ENCODE measurements around the gene ZSWIM6. TPM values are rescaled to one million over a fixed set of nuclear protein-coding genes. Genes with fewer than 3 reads are reported as not detected.

Gene ZSWIM6
- polyA plus RNA-seq, 3 donors = 1.7 to 33.5 (median 2.7) TPM

DNA sequence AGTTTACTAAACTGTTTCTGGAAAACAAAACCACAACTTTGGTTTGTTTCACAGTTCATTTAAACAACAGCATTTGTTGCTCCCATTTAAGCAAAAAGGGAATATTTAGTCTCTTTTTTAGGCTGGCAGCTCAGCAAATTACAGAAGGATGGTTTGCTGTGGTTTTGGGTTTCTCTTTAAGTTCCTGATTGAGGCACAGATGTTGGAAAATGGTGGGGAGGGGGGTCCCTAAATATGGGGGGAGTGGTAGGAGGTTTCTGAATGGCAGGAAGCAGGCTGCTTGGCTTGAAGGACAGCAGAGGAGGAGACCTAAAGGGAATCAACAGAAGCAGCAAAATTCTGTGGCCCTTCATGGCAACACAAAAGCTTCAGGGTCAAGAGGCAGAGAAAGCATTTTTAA is 263.4 kb downstream of the ZSWIM6 start:
- Histone ChIP-seq H3K27me3 (ENCODE audit: control insufficient read depth in 2 of 2, insufficient read depth in 2 of 2, low read length in 2 of 2) (no peaks in the 10 kb centered on the region), H3K27ac (ENCODE audit: low read depth in 1 of 2, low read length in 2 of 2) (no peak overlapping the region), H2AFZ (ENCODE audit: insufficient read depth, low read depth, low read length, poor library complexity, severe bottlenecking) (no peak overlapping the region), H4K20me1 (ENCODE audit: insufficient read depth, low read length) (no peaks in the 10 kb centered on the region), H3K9ac (ENCODE audit: insufficient read depth, low read length, poor library complexity, severe bottlenecking) (no peak overlapping the region), H3K36me3 (replicated peaks in 1 of 2; ENCODE audit: control insufficient read depth in 1 of 2, insufficient read depth in 2 of 2, low read length in 2 of 2) (no peaks in the 10 kb centered on the region), H3K4me2 (replicated peaks; ENCODE audit: extremely low read depth, low read length, poor library complexity, severe bottlenecking) (no peak overlapping the region), H3K4me1 (ENCODE audit: control insufficient read depth in 1 of 2, insufficient read depth in 2 of 2, low read length in 2 of 2) (no peaks in the 10 kb centered on the region), H3K9me3 (replicated peaks in 1 of 2; ENCODE audit: control insufficient read depth in 1 of 2, insufficient read depth in 1 of 2, low read length in 2 of 2) (no peaks in the 10 kb centered on the region), H3K79me2 (ENCODE audit: insufficient read depth, low read length) (no peaks in the 10 kb centered on the region), H3K4me3 (replicated peaks in 1 of 3; ENCODE audit: low read depth in 2 of 3, low read length in 3 of 3) (no peak overlapping the region)
- peaks cover 0 to 1% (median 0%) of the 10 kb centered on the region in 3 donors for H3K27me3 Mint-ChIP-seq (ENCODE audit: low read depth in 3 of 3)
- TF ChIP-seq, protein P1, sequence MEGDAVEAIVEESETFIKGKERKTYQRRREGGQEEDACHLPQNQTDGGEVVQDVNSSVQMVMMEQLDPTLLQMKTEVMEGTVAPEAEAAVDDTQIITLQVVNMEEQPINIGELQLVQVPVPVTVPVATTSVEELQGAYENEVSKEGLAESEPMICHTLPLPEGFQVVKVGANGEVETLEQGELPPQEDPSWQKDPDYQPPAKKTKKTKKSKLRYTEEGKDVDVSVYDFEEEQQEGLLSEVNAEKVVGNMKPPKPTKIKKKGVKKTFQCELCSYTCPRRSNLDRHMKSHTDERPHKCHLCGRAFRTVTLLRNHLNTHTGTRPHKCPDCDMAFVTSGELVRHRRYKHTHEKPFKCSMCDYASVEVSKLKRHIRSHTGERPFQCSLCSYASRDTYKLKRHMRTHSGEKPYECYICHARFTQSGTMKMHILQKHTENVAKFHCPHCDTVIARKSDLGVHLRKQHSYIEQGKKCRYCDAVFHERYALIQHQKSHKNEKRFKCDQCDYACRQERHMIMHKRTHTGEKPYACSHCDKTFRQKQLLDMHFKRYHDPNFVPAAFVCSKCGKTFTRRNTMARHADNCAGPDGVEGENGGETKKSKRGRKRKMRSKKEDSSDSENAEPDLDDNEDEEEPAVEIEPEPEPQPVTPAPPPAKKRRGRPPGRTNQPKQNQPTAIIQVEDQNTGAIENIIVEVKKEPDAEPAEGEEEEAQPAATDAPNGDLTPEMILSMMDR (IDR thresholded peaks at IDR 0.05) = no peak
- no peaks in the 10 kb centered on the region for H3K36me3 Mint-ChIP-seq
- no peak overlapping the region for H3K27ac Mint-ChIP-seq
- no peak overlapping the region for H3K4me3 Mint-ChIP-seq
- intact Hi-C loops (cut with micrococcal nuclease) = no loop called here
- H3K9me3 Mint-ChIP-seq = peaks cover 0 to 4% (median 0%) of the 10 kb centered on the region in 7 donors
- peaks cover 4% of the 10 kb centered on the region for H3K4me1 Mint-ChIP-seq
- DNase-seq = no peak

Other genes with a start within 250 kb of the ZSWIM6 start
- gene SMIM15, start 169.8 kb upstream of the ZSWIM6 start, polyA plus RNA-seq = 10 to 100 TPM in 2 of 3 donors, 1 to 10 TPM in 1; 7.0 to 43.4 (median 32.0) TPM